GM21786 (cell line): ENCODE results near the gene LCN15.
A peak's percentile ranks its signal among the peaks of the same experiment; 100 is the strongest.
"Not testable (repeated sequence)": the region's sequence is repeated elsewhere in the genome, so short reads cannot be mapped to it uniquely, and the experiment has no call there.

ENCODE experiments used
- ATAC-seq: cut with Tn5 transposase; IDR thresholded peaks from one replicate; pipeline ENCODE4 v1.9.1; 2021; ENCODE audit not compliant: unreplicated experiment

LCN15 gene

GRCh38 chr9:136775191-136775590, 10.9 kb upstream of the LCN15 start:
- ATAC-seq = no peak

- no peak for ATAC-seq
Observed at GRCh38 chr9:136774416-136775045, 10.2 kb upstream of the LCN15 start.

- ATAC-seq = no peak
Observed at GRCh38 chr9:136773386-136774044, 9.2 kb upstream of the LCN15 start.

GRCh38 chr9:136771907-136772415, 7.6 kb upstream of the LCN15 start:
- no peak for ATAC-seq

- no peak for ATAC-seq
Observed at GRCh38 chr9:136769710-136770191, 5.4 kb upstream of the LCN15 start.

- not testable (repeated sequence) for ATAC-seq
Observed at GRCh38 chr9:136766410-136767120, 2.2 kb upstream of the LCN15 start.

GRCh38 chr9:136765745-136766409, 1.6 kb upstream of the LCN15 start:
- peak; percentile 48 for ATAC-seq

GRCh38 chr9:136765041-136765440, 723 bp upstream of the LCN15 start:
- ATAC-seq = no peak

- no peak for ATAC-seq
Observed at GRCh38 chr9:136763649-136764035, 676 bp downstream of the LCN15 start.

GRCh38 chr9:136762915-136763648, 1.2 kb downstream of the LCN15 start:
- no peak for ATAC-seq

- ATAC-seq = no peak
Observed at GRCh38 chr9:136762221-136762691, 2.1 kb downstream of the LCN15 start.

- ATAC-seq = no peak
Observed at GRCh38 chr9:136761545-136761981, 2.8 kb downstream of the LCN15 start.

GRCh38 chr9:136760834-136761544, 3.3 kb downstream of the LCN15 start:
- ATAC-seq = not testable (repeated sequence)

- no peak for ATAC-seq
Observed at GRCh38 chr9:136760424-136760823, 3.9 kb downstream of the LCN15 start.

GRCh38 chr9:136759436-136760325, 4.6 kb downstream of the LCN15 start:
- no peak for ATAC-seq

- no peak for ATAC-seq
Observed at GRCh38 chr9:136759001-136759400, 5.3 kb downstream of the LCN15 start.

GRCh38 chr9:136757751-136758140, 6.6 kb downstream of the LCN15 start:
- no peak for ATAC-seq

- no peak for ATAC-seq
Observed at GRCh38 chr9:136757328-136757727, 7.0 kb downstream of the LCN15 start.

GRCh38 chr9:136756836-136757235, 7.5 kb downstream of the LCN15 start:
- ATAC-seq = no peak
